H1 (cell line): ENCODE results near the gene PRC1. TPM values are rescaled to one million over a fixed set of nuclear protein-coding genes. Genes with fewer than 3 reads are reported as not detected.

Source experiments
- CTCF ChIA-PET: fragments of 300-600 bp; sonication (Branson Sonifier 250); formaldehyde crosslinking; loops from one replicate; lab custom pipeline; 2021; ENCODE audit not compliant: partially characterized antibody; lab: Charles Lee
- POLR2A ChIA-PET: fragments of 300-600 bp; sonication (Branson Sonifier 250); formaldehyde crosslinking; loops from one replicate; lab custom pipeline; 2021; ENCODE audit warnings: inconsistent platforms; ENCODE audit not compliant: partially characterized antibody; lab: Charles Lee
- DNase-seq, 2 experiments: peaks; one replicate each; pipeline versions ENCODE4 v3.0.0 to v3.0.0-alpha.2; 2010 to 2022; ENCODE audit warnings: low spot score in 2 of 2, low read depth in 1 of 2, mixed read lengths in 1 of 2
- FAIRE-seq: peaks from 2 replicates; lab custom pipeline; 2011; peaks lifted over from hg19 to GRCh38; lab: Jason Lieb, UNC
- H2AFZ ChIP-seq: 2 replicates; pipeline ENCODE4 v1.8.1; 2012; ENCODE audit warnings: low read length, inconsistent platforms
- H2AK5ac ChIP-seq: 2 replicates; pipeline ENCODE4 v1.6.1; 2013; ENCODE audit warnings: low read depth, low read length
- H2BK120ac ChIP-seq: replicated peaks from 2 replicates; pipeline ENCODE3; 2013; ENCODE audit warnings: low read depth, low read length, inconsistent platforms
- H2BK12ac ChIP-seq: 2 replicates; pipeline ENCODE4 v1.6.1; 2013; ENCODE audit warnings: low read depth, low read length
- H2BK15ac ChIP-seq: 2 replicates; pipeline ENCODE4 v1.6.1; 2013; ENCODE audit warnings: low read length
- H2BK20ac ChIP-seq: 2 replicates; pipeline ENCODE4 v1.6.1; 2013; ENCODE audit warnings: low read length
- H2BK5ac ChIP-seq: 2 replicates; pipeline ENCODE4 v1.6.1; 2013; ENCODE audit warnings: low read depth, low read length
- H3K14ac ChIP-seq: 2 replicates; pipeline ENCODE4 v1.6.1; 2013; ENCODE audit warnings: inconsistent platforms; ENCODE audit not compliant: insufficient read length
- H3K18ac ChIP-seq: 2 replicates; pipeline ENCODE4 v1.6.1; 2013; ENCODE audit warnings: low read length; ENCODE audit errors: extremely low read depth
- H3K23ac ChIP-seq: 2 replicates; pipeline ENCODE4 v1.6.1; 2013; ENCODE audit warnings: inconsistent platforms; ENCODE audit not compliant: insufficient read length
- H3K23me2 ChIP-seq: 2 replicates; pipeline ENCODE4 v1.6.1; 2013; ENCODE audit warnings: low read depth, low read length
- H3K27ac ChIP-seq: 2 replicates; pipeline ENCODE4 v1.6.1; 2011; ENCODE audit warnings: low read depth, low read length, inconsistent platforms
- H3K27me3 ChIP-seq, 4 experiments: replicated peaks in 1 of 4; 1 replicate in 1 of 4; 2 replicates in 3 of 4; pipeline versions ENCODE4 v1.6.1 to v1.8.1; 2011 to 2013; ENCODE audit warnings: low read length in 3 of 4, mild to moderate bottlenecking in 3 of 4, inconsistent platforms in 2 of 4, mixed read lengths in 2 of 4, moderate library complexity in 1 of 4; ENCODE audit not compliant: control insufficient read depth in 3 of 4, insufficient read depth in 3 of 4; ENCODE audit errors: extremely low read depth in 1 of 4
- H3K36me3 ChIP-seq, 4 experiments: 2 replicates each; pipeline versions ENCODE4 v1.6.1 to v1.8.1; 2011 to 2013; ENCODE audit warnings: mild to moderate bottlenecking in 4 of 4, low read length in 3 of 4, moderate library complexity in 2 of 4, control low read depth in 1 of 4, inconsistent platforms in 1 of 4; ENCODE audit not compliant: insufficient read depth in 4 of 4, control insufficient read depth in 2 of 4
- H3K4ac ChIP-seq: replicated peaks from 2 replicates; pipeline ENCODE3; 2013; ENCODE audit warnings: low read length, low read depth, mixed read lengths, inconsistent platforms; ENCODE audit not compliant: insufficient read length
- H3K4me1 ChIP-seq, 4 experiments: replicated peaks in 1 of 4; 1 replicate in 1 of 4; 2 replicates in 3 of 4; pipeline versions ENCODE4 v1.6.1 to v1.8.1; 2011 to 2013; ENCODE audit warnings: low read length in 3 of 4, inconsistent platforms in 2 of 4, mixed read lengths in 1 of 4; ENCODE audit not compliant: insufficient read depth in 4 of 4, control insufficient read depth in 3 of 4
- H3K4me2 ChIP-seq, 2 experiments: 2 replicates each; pipeline versions ENCODE4 v1.6.1 to v1.8.1; 2011 to 2013; ENCODE audit warnings: low read depth in 2 of 2, low read length in 2 of 2, control low read depth in 1 of 2, inconsistent platforms in 1 of 2, mild to moderate bottlenecking in 1 of 2; ENCODE audit not compliant: insufficient read depth in 1 of 2
- H3K4me3 ChIP-seq, 4 experiments: fragments of 200-600, 300-600 bp in 1 of 4; sonication (generic), shearing (Covaris generic), sonication (Bioruptor Twin) in 1 of 4; 2 replicates each; pipeline versions ENCODE4 v1.5.1 to v1.8.1; 2011 to 2016; ENCODE audit warnings: low read length in 4 of 4, low read depth in 3 of 4, control low read depth in 2 of 4, inconsistent platforms in 2 of 4, mild to moderate bottlenecking in 2 of 4, mixed read lengths in 1 of 4, moderate library complexity in 1 of 4; ENCODE audit not compliant: insufficient read depth in 2 of 4; ENCODE audit errors: extremely low read depth in 1 of 4
- H3K56ac ChIP-seq: replicated peaks from 2 replicates; pipeline ENCODE3; 2013; ENCODE audit warnings: low read depth, mild to moderate bottlenecking, mixed read lengths, low read length, inconsistent platforms; ENCODE audit not compliant: insufficient read length
- H3K79me1 ChIP-seq: 2 replicates; pipeline ENCODE4 v1.6.1; 2013; ENCODE audit warnings: low read depth, low read length, control low read depth
- H3K79me2 ChIP-seq, 2 experiments: 2 replicates each; pipeline versions ENCODE4 v1.6.1 to v1.8.1; 2012 to 2013; ENCODE audit warnings: low read length in 2 of 2, mild to moderate bottlenecking in 2 of 2, inconsistent platforms in 1 of 2; ENCODE audit not compliant: insufficient read depth in 2 of 2, control insufficient read depth in 1 of 2
- H3K9ac ChIP-seq, 4 experiments: replicated peaks in 1 of 4; 1 replicate in 1 of 4; 2 replicates in 3 of 4; pipeline versions ENCODE4 v1.6.1 to v1.8.1; 2011 to 2013; ENCODE audit warnings: low read depth in 3 of 4, low read length in 3 of 4, control low read depth in 2 of 4, mild to moderate bottlenecking in 2 of 4, moderate library complexity in 2 of 4, inconsistent platforms in 1 of 4; ENCODE audit errors: extremely low read depth in 1 of 4
- H3K9me3 ChIP-seq, 2 experiments: 2 replicates each; pipeline versions ENCODE4 v1.6.1 to v1.8.1; 2012 to 2013; ENCODE audit warnings: mild to moderate bottlenecking in 2 of 2, moderate library complexity in 2 of 2, control low read depth in 1 of 2, inconsistent platforms in 1 of 2, low read depth in 1 of 2, low read length in 1 of 2, mixed read lengths in 1 of 2; ENCODE audit not compliant: insufficient read depth in 2 of 2
- H4K20me1 ChIP-seq, 2 experiments: replicated peaks in 1 of 2; 2 replicates each; pipeline versions ENCODE3 to v1.8.1; 2011 to 2013; ENCODE audit warnings: inconsistent platforms in 2 of 2, low read length in 2 of 2, mild to moderate bottlenecking in 1 of 2; ENCODE audit not compliant: insufficient read depth in 2 of 2, control insufficient read depth in 1 of 2
- H4K5ac ChIP-seq: 2 replicates; pipeline ENCODE4 v1.6.1; 2013; ENCODE audit warnings: low read length, low read depth, mixed read lengths, inconsistent platforms; ENCODE audit not compliant: insufficient read length
- H4K8ac ChIP-seq: 2 replicates; pipeline ENCODE4 v1.8.0; 2013; ENCODE audit warnings: mild to moderate bottlenecking, moderate library complexity, low read length, inconsistent platforms; ENCODE audit not compliant: insufficient read depth; ENCODE audit errors: extremely low read depth
- H4K91ac ChIP-seq: replicated peaks from 2 replicates; pipeline ENCODE3; 2013; ENCODE audit warnings: low read length, mixed read lengths, inconsistent platforms; ENCODE audit not compliant: insufficient read length
- ASH2L ChIP-seq: fragments of 200-600, 300-600 bp; sonication (generic); IDR thresholded peaks from one replicate; pipeline ENCODE4 v1.7.1; 2017; ENCODE audit warnings: low read length
- BCL11A ChIP-seq, 2 experiments: IDR thresholded peaks; one replicate each; pipeline ENCODE4 v1.6.1; 2011; ENCODE audit warnings: low read depth in 2 of 2, low read length in 2 of 2, mild to moderate bottlenecking in 2 of 2
- CBX8 ChIP-seq: fragments of 300-800, 300-1000 bp; sonication (generic); IDR thresholded peaks from 2 replicates; pipeline ENCODE4 v1.7.1; 2016; ENCODE audit warnings: low read depth, low read length, borderline replicate concordance
- JUND ChIP-seq: IDR thresholded peaks from 2 replicates; pipeline ENCODE4 v1.6.1; 2011; ENCODE audit warnings: mild to moderate bottlenecking, improper control_type of control experiment, low read length
- POU5F1 ChIP-seq: IDR thresholded peaks from 2 replicates; pipeline ENCODE4 v1.6.1; 2011; ENCODE audit warnings: low read depth, mild to moderate bottlenecking, low read length, moderate library complexity
- SIN3A ChIP-seq, 2 experiments: IDR thresholded peaks in 1 of 2; conservative IDR thresholded peaks in 1 of 2; 2 replicates each; pipeline ENCODE4 v1.6.1; 2011 to 2012; ENCODE audit warnings: low read length in 2 of 2, improper control_type of control experiment in 1 of 2, low read depth in 1 of 2, mild to moderate bottlenecking in 1 of 2
- TCF12 ChIP-seq: IDR thresholded peaks from 2 replicates; pipeline ENCODE4 v1.6.1; 2011; ENCODE audit warnings: low read depth, mild to moderate bottlenecking, low read length
- WGBS, 2 experiments: shearing (Covaris generic) in 1 of 2; methylation state at CpG; one replicate each; pipeline versions ENCODE4 v1.1.6 to v1.1.7; 2013 to 2015; ENCODE audit warnings: low lambda C conversion rate in 2 of 2, mixed read lengths in 2 of 2, inconsistent platforms in 1 of 2, low coverage in 1 of 2, missing lambda C conversion rate in 1 of 2; ENCODE audit not compliant: insufficient replicate concordance in 2 of 2, insufficient coverage in 1 of 2, insufficient read length in 1 of 2; ENCODE audit errors: extremely low coverage in 1 of 2, missing lambda C conversion rate in 1 of 2; 5-methylcytosine and 5-hydroxymethylcytosine counted together
- polyA plus RNA-seq, 7 experiments: library from polyadenylated mRNA; depleted of rRNA in 3 of 7; stranded (reverse) in 5 of 7; unstranded in 2 of 7; fragments of >200 nt in 5 of 7; fragments of 200-250 nt in 2 of 7; gene quantifications; 1 replicate in 5 of 7; 2 replicates in 1 of 7; 4 replicates in 1 of 7; pipeline versions ENCODE4 v1.2.1 to v1.2.3, GENCODE V29; 2011 to 2013; ENCODE audit warnings: missing spikeins in 2 of 7, mixed read lengths in 2 of 7
- total RNA-seq: library from RNA; stranded (reverse); fragmentation: NEBNext Ultra II Directional; extraction: Animal tissue kit (Norgen Biotek cat#: 25700); gene quantifications from 2 replicates; pipeline ENCODE4 v1.2.1, GENCODE V29; 2021
- TF ChIP-seq, protein P1 (sequence below): IDR thresholded peaks from 2 replicates; pipeline ENCODE4 v1.6.1; 2012; ENCODE audit warnings: inconsistent platforms
- TF ChIP-seq, protein P2 (sequence below): IDR thresholded peaks from 2 replicates; pipeline ENCODE4 v1.6.1; 2012; ENCODE audit warnings: low read length, inconsistent platforms

PRC1 gene
- total and polyA plus RNA-seq, 2 of the 8 experiments (the other 6 are each of a cell fraction or from before 2014, with no cell fraction given): 90.7 to 181 TPM

DNA sequence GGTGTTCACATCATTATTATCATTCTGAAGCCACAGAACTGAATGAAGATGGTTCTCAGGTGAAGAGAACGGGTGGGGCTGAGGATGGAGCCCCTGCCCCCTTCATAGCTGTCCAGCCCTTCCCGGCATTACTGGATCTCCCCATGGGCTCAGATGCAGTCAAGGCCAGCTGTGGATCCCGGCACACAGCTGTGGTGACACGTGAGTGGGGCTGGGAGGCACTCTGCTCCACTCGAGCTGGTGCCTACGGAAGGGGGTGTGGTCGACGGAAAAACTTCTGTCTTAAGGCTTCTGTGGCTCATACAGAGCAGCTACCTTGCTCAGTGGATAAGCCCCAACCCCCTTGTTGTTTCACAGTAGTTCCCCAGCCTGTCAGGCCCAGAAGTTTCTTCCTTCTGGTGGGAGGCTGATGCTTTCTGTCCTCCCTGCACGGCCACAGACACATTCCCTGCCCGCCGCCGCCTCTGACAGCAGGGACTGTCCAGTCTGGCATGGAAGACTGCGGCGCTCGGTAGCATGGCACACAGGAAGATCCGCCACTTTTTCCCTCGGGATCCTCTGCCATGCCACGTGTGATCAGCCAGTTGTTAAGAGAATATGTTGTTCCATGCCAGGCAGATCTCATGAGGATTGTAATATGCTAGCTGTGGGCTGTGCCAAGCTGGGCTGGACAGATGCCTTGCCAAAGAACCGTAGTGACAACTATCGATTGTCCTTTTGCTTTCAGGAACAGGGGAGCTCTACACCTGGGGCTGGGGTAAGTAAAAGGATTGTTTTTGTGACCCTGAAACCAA, 33.8 kb downstream of the PRC1 start:
- H4K8ac ChIP-seq: no peak overlapping the region; the same call in none of the 2 replicates
- no peak overlapping the region for H2BK12ac ChIP-seq
- peaks cover 1 to 5% of the 10 kb centered on the region in 2 experiments for H4K20me1 ChIP-seq
- H2BK20ac ChIP-seq: no peak overlapping the region
- H3K79me1 ChIP-seq: peaks cover 3% of the 10 kb centered on the region; the same call in 1 of the 2 replicates
- H3K56ac ChIP-seq: no peak overlapping the region
- no peaks in the 10 kb centered on the region for H3K27me3 ChIP-seq
- ChIA-PET POLR2A (interaction anchor here (1.0 to 2.3 kb wide), 4 partner anchors 9 to 34 kb away, joined by 3 to 6 read pairs (median 4); partner anchors contain the start of genes PRC1 and UNC45A), CTCF (interaction anchor here (0.6 to 19.2 kb wide), 9 partner anchors 12 to 311 kb away, joined by 3 to 306 read pairs (median 3); partner anchors contain the start of genes HDDC3 and UNC45A)
- H3K4me1 ChIP-seq: peaks cover 0 to 15% (median 7%) of the 10 kb centered on the region in 4 experiments; a peak in 6 of 7 replicates
- H3K4ac ChIP-seq: no peak overlapping the region
- H3K36me3 ChIP-seq: peaks cover 0 to 34% (median 18%) of the 10 kb centered on the region in 4 experiments; a peak in 6 of 8 replicates
- H3K23me2 ChIP-seq: peaks cover 12% of the 10 kb centered on the region; the same call in 1 of the 2 replicates
- H3K23ac ChIP-seq: no peak overlapping the region
- no peak overlapping the region for H2BK15ac ChIP-seq
- H2AFZ ChIP-seq: no peak overlapping the region
- no peak overlapping the region for H4K91ac ChIP-seq
- no peak overlapping the region for H3K18ac ChIP-seq
- no peak overlapping the region for H2AK5ac ChIP-seq
- no peak for FAIRE-seq
- H3K14ac ChIP-seq: no peak overlapping the region
- no peak overlapping the region for H2BK120ac ChIP-seq
- no peak overlapping the region for H3K9ac ChIP-seq
- H3K79me2 ChIP-seq: peaks cover 0 to 6% of the 10 kb centered on the region in 2 experiments; a peak in 1 of 4 replicates
- H4K5ac ChIP-seq: no peak overlapping the region
- H3K9me3 ChIP-seq: no peaks in the 10 kb centered on the region
- no peak for DNase-seq
- no peak overlapping the region for H3K27ac ChIP-seq
- WGBS, 2 experiments: 92% methylated on average over 20 of the region's 20 CpGs; no CpG with 5 or more reads in 1 of the 2 experiments
- H3K4me2 ChIP-seq: no peak overlapping the region
- no peak overlapping the region for H3K4me3 ChIP-seq
- no peak overlapping the region for H2BK5ac ChIP-seq
- no peak for TF ChIP-seq SIN3A (conservative IDR thresholded peaks at IDR 0.05 in 1 of 2, IDR thresholded peaks at IDR 0.05 in 1 of 2; ENCODE audit: low read depth in 1 of 2, low read length in 2 of 2)
- TF ChIP-seq BCL11A (IDR thresholded peaks at IDR 0.05; ENCODE audit: low read depth in 2 of 2, low read length in 2 of 2): no peak
- no peak for TF ChIP-seq JUND
- TF ChIP-seq CBX8: no peak
- TF ChIP-seq, protein P1, sequence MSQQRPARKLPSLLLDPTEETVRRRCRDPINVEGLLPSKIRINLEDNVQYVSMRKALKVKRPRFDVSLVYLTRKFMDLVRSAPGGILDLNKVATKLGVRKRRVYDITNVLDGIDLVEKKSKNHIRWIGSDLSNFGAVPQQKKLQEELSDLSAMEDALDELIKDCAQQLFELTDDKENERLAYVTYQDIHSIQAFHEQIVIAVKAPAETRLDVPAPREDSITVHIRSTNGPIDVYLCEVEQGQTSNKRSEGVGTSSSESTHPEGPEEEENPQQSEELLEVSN: no peak
- TF ChIP-seq, protein P2, sequence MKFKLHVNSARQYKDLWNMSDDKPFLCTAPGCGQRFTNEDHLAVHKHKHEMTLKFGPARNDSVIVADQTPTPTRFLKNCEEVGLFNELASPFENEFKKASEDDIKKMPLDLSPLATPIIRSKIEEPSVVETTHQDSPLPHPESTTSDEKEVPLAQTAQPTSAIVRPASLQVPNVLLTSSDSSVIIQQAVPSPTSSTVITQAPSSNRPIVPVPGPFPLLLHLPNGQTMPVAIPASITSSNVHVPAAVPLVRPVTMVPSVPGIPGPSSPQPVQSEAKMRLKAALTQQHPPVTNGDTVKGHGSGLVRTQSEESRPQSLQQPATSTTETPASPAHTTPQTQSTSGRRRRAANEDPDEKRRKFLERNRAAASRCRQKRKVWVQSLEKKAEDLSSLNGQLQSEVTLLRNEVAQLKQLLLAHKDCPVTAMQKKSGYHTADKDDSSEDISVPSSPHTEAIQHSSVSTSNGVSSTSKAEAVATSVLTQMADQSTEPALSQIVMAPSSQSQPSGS: no peak
- TF ChIP-seq ASH2L: no peak
- no peak for TF ChIP-seq POU5F1
- TF ChIP-seq TCF12: no peak
